ENCODE measurements around the gene P2RY13.

DNA sequence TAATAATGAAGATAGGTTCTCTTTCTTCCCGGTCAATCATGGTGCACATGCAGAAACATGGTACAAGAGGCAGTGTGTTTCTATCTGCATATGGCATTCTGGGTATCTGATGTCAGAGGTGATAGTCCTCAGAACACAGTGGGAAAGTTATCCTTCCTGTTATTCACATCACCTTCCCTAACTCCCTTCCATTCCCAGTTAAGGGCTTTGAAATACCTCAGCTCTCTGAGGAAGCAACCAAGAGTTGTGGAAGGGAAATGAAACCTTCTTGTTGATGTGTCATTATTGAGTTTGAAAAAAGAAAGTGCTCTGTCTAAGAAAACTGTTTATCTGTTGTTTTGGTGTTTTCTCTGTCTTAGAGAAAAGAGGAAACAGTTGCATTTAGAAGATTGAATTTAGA, 21.9 kb upstream of the P2RY13 start:
- TF ChIP-seq EZH2 (IDR thresholded peaks at IDR 0.05; ENCODE audit: borderline replicate concordance, insufficient read depth, low read depth, low read length, poor library complexity, severe bottlenecking): no peak
- TF ChIP-seq, protein P1, sequence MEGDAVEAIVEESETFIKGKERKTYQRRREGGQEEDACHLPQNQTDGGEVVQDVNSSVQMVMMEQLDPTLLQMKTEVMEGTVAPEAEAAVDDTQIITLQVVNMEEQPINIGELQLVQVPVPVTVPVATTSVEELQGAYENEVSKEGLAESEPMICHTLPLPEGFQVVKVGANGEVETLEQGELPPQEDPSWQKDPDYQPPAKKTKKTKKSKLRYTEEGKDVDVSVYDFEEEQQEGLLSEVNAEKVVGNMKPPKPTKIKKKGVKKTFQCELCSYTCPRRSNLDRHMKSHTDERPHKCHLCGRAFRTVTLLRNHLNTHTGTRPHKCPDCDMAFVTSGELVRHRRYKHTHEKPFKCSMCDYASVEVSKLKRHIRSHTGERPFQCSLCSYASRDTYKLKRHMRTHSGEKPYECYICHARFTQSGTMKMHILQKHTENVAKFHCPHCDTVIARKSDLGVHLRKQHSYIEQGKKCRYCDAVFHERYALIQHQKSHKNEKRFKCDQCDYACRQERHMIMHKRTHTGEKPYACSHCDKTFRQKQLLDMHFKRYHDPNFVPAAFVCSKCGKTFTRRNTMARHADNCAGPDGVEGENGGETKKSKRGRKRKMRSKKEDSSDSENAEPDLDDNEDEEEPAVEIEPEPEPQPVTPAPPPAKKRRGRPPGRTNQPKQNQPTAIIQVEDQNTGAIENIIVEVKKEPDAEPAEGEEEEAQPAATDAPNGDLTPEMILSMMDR (IDR thresholded peaks at IDR 0.05): no peak

All from B cell (primary cell).